ENCODE measurements around the gene MPC2.
A peak's percentile ranks its signal among the peaks of the same experiment; 100 is the strongest.
"Not testable (repeated sequence)": the region's sequence is repeated elsewhere in the genome, so short reads cannot be mapped to it uniquely, and the experiment has no call there.

MPC2 gene

GRCh38 chr1:167935216-167936067 lies 1.4 kb downstream of the MPC2 start:
- no peak for DNase-seq (ENCODE audit: low read depth, low spot score)
- peak overlapping the region; percentile 90 for H3K27ac ChIP-seq

- peak overlapping the region; percentile 90 for H3K27ac ChIP-seq
- no peak for DNase-seq (ENCODE audit: low read depth, low spot score)
These were observed 2.3 kb downstream of the MPC2 start for GRCh38 chr1:167934426-167935215.

- no peak overlapping the region for H3K27ac ChIP-seq
- DNase-seq (ENCODE audit: low read depth, low spot score) = no peak
These were observed 3.1 kb downstream of the MPC2 start for GRCh38 chr1:167933788-167934187.

- no peak overlapping the region for H3K27ac ChIP-seq
- DNase-seq (ENCODE audit: low read depth, low spot score) = no peak
These were observed 7.1 kb downstream of the MPC2 start for GRCh38 chr1:167929725-167930124.

- not testable (repeated sequence) for DNase-seq (ENCODE audit: low read depth, low spot score); H3K27ac ChIP-seq
These were observed 8.0 kb downstream of the MPC2 start for GRCh38 chr1:167928919-167929318.

GRCh38 chr1:167928457-167928852 lies 8.4 kb downstream of the MPC2 start:
- no peak overlapping the region for H3K27ac ChIP-seq
- DNase-seq (ENCODE audit: low read depth, low spot score) = no peak

- DNase-seq (ENCODE audit: low read depth, low spot score) = no peak
- no peak overlapping the region for H3K27ac ChIP-seq
These were observed 9.7 kb downstream of the MPC2 start for GRCh38 chr1:167927046-167927754.

GRCh38 chr1:167926486-167926997 lies 10.3 kb downstream of the MPC2 start:
- no peak overlapping the region for H3K27ac ChIP-seq
- no peak for DNase-seq (ENCODE audit: low read depth, low spot score)

- no peak for DNase-seq (ENCODE audit: low read depth, low spot score)
- H3K27ac ChIP-seq = no peak overlapping the region
These were observed 12.2 kb downstream of the MPC2 start for GRCh38 chr1:167924543-167925231.

GRCh38 chr1:167924102-167924501 lies 12.8 kb downstream of the MPC2 start:
- DNase-seq (ENCODE audit: low read depth, low spot score) = no peak
- H3K27ac ChIP-seq = no peak overlapping the region

GRCh38 chr1:167923324-167924056 lies 13.4 kb downstream of the MPC2 start:
- H3K27ac ChIP-seq = no peak overlapping the region
- no peak for DNase-seq (ENCODE audit: low read depth, low spot score)

GRCh38 chr1:167922611-167923074 lies 14.2 kb downstream of the MPC2 start:
- H3K27ac ChIP-seq = peak overlapping the region; percentile 13
- DNase-seq (ENCODE audit: low read depth, low spot score) = no peak

GRCh38 chr1:167922023-167922422 lies 14.8 kb downstream of the MPC2 start:
- H3K27ac ChIP-seq = peak overlapping the region; percentile 13
- DNase-seq (ENCODE audit: low read depth, low spot score) = no peak

- DNase-seq (ENCODE audit: low read depth, low spot score) = no peak
- no peak overlapping the region for H3K27ac ChIP-seq
These were observed 19.9 kb downstream of the MPC2 start for GRCh38 chr1:167916766-167917511.

- no peak for DNase-seq (ENCODE audit: low read depth, low spot score)
- H3K27ac ChIP-seq = no peak overlapping the region
These were observed 21.3 kb downstream of the MPC2 start for GRCh38 chr1:167915569-167915968.

GRCh38 chr1:167913895-167914496 lies 22.9 kb downstream of the MPC2 start, which contains the start of gene ADCY10:
ADCY10 (minus strand) TSS chr1:167914134; CDS start chr1:167905140, 8,994 bp downstream.
- no peak within 1 kb of the TSS for H3K27ac ChIP-seq
- no peak for DNase-seq (ENCODE audit: low read depth, low spot score)

- H3K27ac ChIP-seq = no peak overlapping the region
- DNase-seq (ENCODE audit: low read depth, low spot score) = no peak
These were observed 24.6 kb downstream of the MPC2 start for GRCh38 chr1:167912294-167912693.

GRCh38 chr1:167911413-167911812 lies 25.5 kb downstream of the MPC2 start:
- no peak for DNase-seq (ENCODE audit: low read depth, low spot score)
- peak overlapping the region; percentile 50 for H3K27ac ChIP-seq

All from epithelial cell of prostate (primary cell).